ENCODE data around the gene PCDH17. TPM values are rescaled to one million over a fixed set of nuclear protein-coding genes. Genes with fewer than 3 reads are reported as not detected.
A peak's percentile ranks its signal among the peaks of the same experiment; 100 is the strongest.

PCDH17 gene
- total RNA-seq, 3 donors from 2014 or later = 0.93 to 4.8 (median 1.1) TPM

GRCh38 chr13:57601536-57601935 lies 30.0 kb upstream of the PCDH17 start:
- TF ChIP-seq CTCF (IDR thresholded peaks at IDR 0.05) = no peak
- no peak for ATAC-seq
- no peaks in the 10 kb centered on the region for H3K4me1 ChIP-seq (ENCODE audit: low read depth)
- no peak overlapping the region for H3K4me3 ChIP-seq
- no peaks in the 10 kb centered on the region for H3K36me3 ChIP-seq (ENCODE audit: low read depth)
- no peak for DNase-seq
- intact Hi-C loops (cut with DNase I, micrococcal nuclease) = no loop called here
- H3K9me3 ChIP-seq = no peaks in the 10 kb centered on the region

- no peak for ATAC-seq
- H3K4me3 ChIP-seq = no peak overlapping the region
- peaks cover 3% of the 10 kb centered on the region for H3K9me3 ChIP-seq
- DNase-seq = no peak
- TF ChIP-seq CTCF (IDR thresholded peaks at IDR 0.05) = no peak
- no peaks in the 10 kb centered on the region for H3K36me3 ChIP-seq (ENCODE audit: low read depth)
- H3K4me1 ChIP-seq (ENCODE audit: low read depth) = no peaks in the 10 kb centered on the region
- intact Hi-C loops (cut with DNase I, micrococcal nuclease) = no loop called here
Observed at GRCh38 chr13:57604442-57604841, 27.1 kb upstream of the PCDH17 start.

GRCh38 chr13:57611969-57612368 lies 19.6 kb upstream of the PCDH17 start:
- DNase-seq (no peak), ATAC-seq (no peak)
- TF ChIP-seq CTCF (IDR thresholded peaks at IDR 0.05) = no peak
- peaks cover 3% of the 10 kb centered on the region for H3K9me3 ChIP-seq
- intact Hi-C loops (cut with DNase I, micrococcal nuclease) = no loop called here
- H3K4me1 ChIP-seq (ENCODE audit: low read depth) = no peaks in the 10 kb centered on the region
- H3K4me3 ChIP-seq = no peak overlapping the region
- no peaks in the 10 kb centered on the region for H3K36me3 ChIP-seq (ENCODE audit: low read depth)

GRCh38 chr13:57612568-57612967 lies 19.0 kb upstream of the PCDH17 start:
- DNase-seq (no peak), ATAC-seq (no peak)
- intact Hi-C loops (cut with DNase I, micrococcal nuclease) = no loop called here
- Histone ChIP-seq H3K36me3 (ENCODE audit: low read depth) (no peaks in the 10 kb centered on the region), H3K9me3 (peaks cover 3% of the 10 kb centered on the region), H3K4me1 (ENCODE audit: low read depth) (no peaks in the 10 kb centered on the region), H3K4me3 (no peak overlapping the region)
- TF ChIP-seq CTCF (IDR thresholded peaks at IDR 0.05) = no peak

- H3K36me3 ChIP-seq (ENCODE audit: low read depth) = no peaks in the 10 kb centered on the region
- H3K4me3 ChIP-seq = no peak overlapping the region
- peaks cover 2% of the 10 kb centered on the region for H3K4me1 ChIP-seq (ENCODE audit: low read depth)
- intact Hi-C loops (cut with DNase I, micrococcal nuclease) = no loop called here
- no peaks in the 10 kb centered on the region for H3K9me3 ChIP-seq
- peak in 1 of 3 donors; percentile 69 for DNase-seq
- ATAC-seq = no peak
- peak; percentile 31 for TF ChIP-seq CTCF (IDR thresholded peaks at IDR 0.05)
Observed at GRCh38 chr13:57624565-57625435, 6.7 kb upstream of the PCDH17 start.

All from mucosa of descending colon (tissue), 3 donors.